Cardiac muscle cell (in vitro differentiated cells and primary cell): Measurements from ENCODE around the gene CPED1. TPM values are rescaled to one million over a fixed set of nuclear protein-coding genes. Genes with fewer than 3 reads are reported as not detected.

Source experiments
- DNase-seq, 2 donors: peaks; one replicate each; pipeline versions ENCODE4 v3.0.0 to v3.0.0-alpha.2; 2010 to 2017; ENCODE audit warnings: low read depth in 1 of 2, low spot score in 1 of 2
- H3K27ac ChIP-seq: fragments of 200-600 bp; sonication (generic); 2 replicates; pipeline ENCODE4 v1.5.1; 2016
- H3K27me3 ChIP-seq: fragments of 200-600 bp; sonication (generic); 2 replicates; pipeline ENCODE4 v1.6.0; 2016; ENCODE audit warnings: control low read depth
- H3K36me3 ChIP-seq: fragments of 200-600 bp; sonication (generic); 2 replicates; pipeline ENCODE4 v1.5.1; 2016; ENCODE audit warnings: control low read depth
- H3K4me1 ChIP-seq: fragments of 200-600 bp; sonication (generic); 2 replicates; pipeline ENCODE4 v1.8.1; 2017; ENCODE audit warnings: low read depth, mild to moderate bottlenecking, mixed run types
- H3K4me3 ChIP-seq: fragments of 200-600 bp; sonication (generic); 2 replicates; pipeline ENCODE4 v1.5.1; 2016; ENCODE audit warnings: mild to moderate bottlenecking
- H3K9me3 ChIP-seq: fragments of 200-600 bp; sonication (generic); 2 replicates; pipeline ENCODE4 v1.5.1; 2017; ENCODE audit warnings: low read depth, mild to moderate bottlenecking, control low read depth
- polyA plus RNA-seq: library from polyadenylated mRNA; unstranded; fragments of >200 nt; fragmentation: Nextera tagmentation; extraction: Ambion mirVana; gene quantifications from 2 replicates; pipeline ENCODE4 v1.2.1, GENCODE V29; 2016
- total RNA-seq: library from RNA; depleted of rRNA; stranded (reverse); fragments of >200 nt; gene quantifications from 2 replicates; pipeline ENCODE4 v1.2.3, GENCODE V29; 2016
- TF ChIP-seq, protein P1 (sequence below): IDR thresholded peaks from 2 replicates; pipeline ENCODE4 v1.5.1; 2012; ENCODE audit warnings: low read depth, mild to moderate bottlenecking, low read length

CPED1 gene
- total and polyA plus RNA-seq, 2 experiments from 2014 or later: 0.67 to 3.2 TPM

DNA sequence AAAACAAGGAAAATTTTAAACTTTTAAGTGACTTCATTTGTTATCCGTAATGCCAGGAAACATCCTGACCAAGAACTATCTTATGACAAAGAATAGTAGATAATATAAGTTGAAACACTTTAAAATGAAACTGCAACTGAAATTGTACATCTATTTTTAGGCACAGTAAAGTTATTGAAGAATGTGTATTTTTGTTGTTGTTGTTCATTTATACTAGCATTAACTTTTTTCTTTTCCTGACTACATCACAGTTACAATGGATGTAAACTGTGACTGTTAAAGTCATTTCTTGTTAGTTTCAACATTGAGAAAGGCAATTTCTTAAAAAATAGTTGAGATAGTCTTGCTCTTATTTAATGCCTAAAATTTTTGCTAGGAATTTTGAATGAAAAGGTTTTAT is 2.6 kb downstream of the CPED1 start:
- DNase-seq: no peak
- Histone ChIP-seq H3K27me3 (no peaks in the 10 kb centered on the region), H3K4me1 (peaks cover 9% of the 10 kb centered on the region), H3K27ac (no peak overlapping the region), H3K36me3 (no peaks in the 10 kb centered on the region), H3K9me3 (no peaks in the 10 kb centered on the region), H3K4me3 (no peak overlapping the region)
- TF ChIP-seq, protein P1, sequence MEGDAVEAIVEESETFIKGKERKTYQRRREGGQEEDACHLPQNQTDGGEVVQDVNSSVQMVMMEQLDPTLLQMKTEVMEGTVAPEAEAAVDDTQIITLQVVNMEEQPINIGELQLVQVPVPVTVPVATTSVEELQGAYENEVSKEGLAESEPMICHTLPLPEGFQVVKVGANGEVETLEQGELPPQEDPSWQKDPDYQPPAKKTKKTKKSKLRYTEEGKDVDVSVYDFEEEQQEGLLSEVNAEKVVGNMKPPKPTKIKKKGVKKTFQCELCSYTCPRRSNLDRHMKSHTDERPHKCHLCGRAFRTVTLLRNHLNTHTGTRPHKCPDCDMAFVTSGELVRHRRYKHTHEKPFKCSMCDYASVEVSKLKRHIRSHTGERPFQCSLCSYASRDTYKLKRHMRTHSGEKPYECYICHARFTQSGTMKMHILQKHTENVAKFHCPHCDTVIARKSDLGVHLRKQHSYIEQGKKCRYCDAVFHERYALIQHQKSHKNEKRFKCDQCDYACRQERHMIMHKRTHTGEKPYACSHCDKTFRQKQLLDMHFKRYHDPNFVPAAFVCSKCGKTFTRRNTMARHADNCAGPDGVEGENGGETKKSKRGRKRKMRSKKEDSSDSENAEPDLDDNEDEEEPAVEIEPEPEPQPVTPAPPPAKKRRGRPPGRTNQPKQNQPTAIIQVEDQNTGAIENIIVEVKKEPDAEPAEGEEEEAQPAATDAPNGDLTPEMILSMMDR: no peak

DNA sequence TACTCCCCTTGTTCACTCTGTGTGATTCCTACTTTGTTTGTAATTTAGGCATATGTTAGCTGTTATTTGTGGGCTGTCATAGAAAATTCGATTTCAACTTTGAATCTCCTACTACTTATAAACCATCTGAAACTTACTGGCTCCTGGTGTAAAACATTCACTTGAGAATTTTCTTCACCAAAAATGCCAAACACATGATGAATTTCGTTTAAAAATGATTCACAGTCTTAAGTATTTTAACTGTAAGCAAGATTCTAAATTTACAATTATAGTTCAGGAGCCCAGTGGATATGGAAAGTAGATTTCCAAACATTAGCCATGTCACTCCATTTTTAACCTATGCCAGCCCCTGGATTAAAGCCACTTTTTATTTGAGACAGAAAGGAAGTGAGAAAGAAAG is 3.1 kb downstream of the CPED1 start:
- Histone ChIP-seq H3K4me3 (no peak overlapping the region), H3K27me3 (no peaks in the 10 kb centered on the region), H3K4me1 (peaks cover 9% of the 10 kb centered on the region), H3K36me3 (no peaks in the 10 kb centered on the region), H3K27ac (no peak overlapping the region), H3K9me3 (no peaks in the 10 kb centered on the region)
- TF ChIP-seq, protein P1: no peak
- peak in 1 of 2 donors; percentile 38 for DNase-seq

DNA sequence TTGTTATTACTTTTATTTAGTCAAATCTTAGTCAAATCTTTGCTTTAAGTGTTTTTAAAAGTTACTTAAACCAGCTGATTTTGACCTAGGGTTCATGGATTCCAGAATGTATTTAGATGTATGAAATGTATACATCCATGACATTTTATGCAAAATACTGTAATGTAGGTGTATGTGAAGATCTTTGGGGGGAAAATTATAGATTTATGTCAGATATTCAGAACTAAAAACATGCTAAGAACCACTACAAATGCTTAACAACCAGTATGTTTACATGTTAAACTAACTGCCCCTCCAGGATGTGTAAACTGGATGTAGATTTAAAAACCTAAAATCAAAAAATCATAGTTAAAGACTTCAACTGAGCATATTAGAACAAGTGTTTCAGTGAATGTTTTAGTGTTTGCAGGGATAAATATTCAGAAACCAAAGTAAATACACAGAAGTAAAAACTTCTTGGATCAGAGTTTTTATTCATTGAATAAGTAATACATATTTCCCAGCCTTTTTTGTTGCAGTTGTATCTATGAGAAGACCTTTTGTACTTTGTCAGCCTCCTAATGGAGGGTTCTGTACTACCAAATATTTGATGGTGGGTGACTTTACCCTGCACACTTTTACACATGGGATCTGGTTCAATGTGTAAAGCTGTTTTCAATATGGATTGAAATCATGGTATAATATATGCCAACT is 3.9 kb downstream of the CPED1 start:
- Histone ChIP-seq H3K4me3 (no peak overlapping the region), H3K27me3 (no peaks in the 10 kb centered on the region), H3K4me1 (peaks cover 9% of the 10 kb centered on the region), H3K9me3 (no peaks in the 10 kb centered on the region), H3K36me3 (no peaks in the 10 kb centered on the region), H3K27ac (no peak overlapping the region)
- TF ChIP-seq, protein P1: no peak
- DNase-seq: no peak

DNA sequence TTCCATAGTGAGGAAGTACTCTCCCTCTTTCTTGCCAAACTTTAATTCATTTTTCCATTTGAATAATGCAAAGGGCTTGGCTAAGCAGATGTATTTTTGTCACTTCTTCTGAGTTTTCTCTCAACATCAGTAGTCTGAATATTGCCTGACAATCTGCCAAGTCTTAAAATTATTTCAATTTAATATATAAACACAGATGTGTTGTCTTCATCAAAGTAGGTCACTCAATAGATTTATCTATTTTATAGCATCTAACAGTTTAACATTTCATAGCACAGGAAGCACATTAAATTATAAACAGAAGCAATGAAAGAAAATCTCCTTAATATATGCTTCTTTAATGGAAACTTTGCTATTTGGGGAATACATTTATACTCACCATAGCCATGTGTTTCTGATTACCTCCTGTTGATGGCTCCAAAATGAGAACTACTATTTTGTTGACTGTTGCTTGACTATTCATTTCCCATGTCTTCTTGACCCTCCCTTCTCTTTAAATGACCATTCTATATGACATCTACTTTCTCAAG is 4.5 kb downstream of the CPED1 start:
- no peak for DNase-seq
- TF ChIP-seq, protein P1: no peak

DNA sequence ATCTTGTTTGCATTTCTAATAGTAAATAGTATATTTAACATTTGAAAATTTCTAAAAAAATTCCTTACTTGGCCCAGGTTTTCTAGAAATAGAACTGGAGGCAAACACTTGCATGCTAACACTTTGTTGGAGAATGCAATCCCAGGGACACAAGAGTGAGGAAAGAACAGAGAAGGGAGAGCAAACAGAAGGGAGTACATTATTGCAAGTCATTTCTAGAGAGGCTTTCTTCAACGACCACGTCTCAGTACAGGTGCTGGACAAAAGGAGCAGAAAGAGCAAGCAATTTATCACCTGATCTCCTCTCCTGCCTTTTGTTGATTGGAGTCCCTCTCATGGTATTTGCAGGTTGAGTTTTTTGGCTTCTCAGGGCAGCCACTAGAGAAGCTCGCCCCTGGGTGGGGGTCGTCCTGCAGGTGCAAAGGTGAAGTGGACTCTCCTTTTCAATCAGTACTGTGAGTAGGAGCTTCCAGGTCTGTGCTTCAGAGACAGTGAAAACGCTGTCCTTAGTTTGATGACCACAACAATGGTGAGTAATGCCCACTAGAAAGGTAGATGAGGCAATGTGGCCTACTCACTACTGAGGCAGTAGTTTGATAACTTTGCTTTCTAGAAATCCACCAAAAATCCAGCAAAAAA is 5.2 kb downstream of the CPED1 start:
- H3K4me1 ChIP-seq: peaks cover 5% of the 10 kb centered on the region
- H3K36me3 ChIP-seq: no peaks in the 10 kb centered on the region
- no peaks in the 10 kb centered on the region for H3K27me3 ChIP-seq
- TF ChIP-seq, protein P1: no peak
- no peaks in the 10 kb centered on the region for H3K9me3 ChIP-seq
- H3K27ac ChIP-seq: no peak overlapping the region
- DNase-seq: no peak
- no peak overlapping the region for H3K4me3 ChIP-seq

More for the DNA sequence above, 4.5 kb downstream of the CPED1 start:
- Histone ChIP-seq H3K9me3 (no peaks in the 10 kb centered on the region), H3K4me3 (no peak overlapping the region), H3K27me3 (no peaks in the 10 kb centered on the region), H3K27ac (no peak overlapping the region), H3K4me1 (peaks cover 9% of the 10 kb centered on the region), H3K36me3 (no peaks in the 10 kb centered on the region)
